ENCODE measurements around the gene XPC.
A peak's percentile ranks its signal among the peaks of the same experiment; 100 is the strongest.
"Not testable (repeated sequence)": the region's sequence is repeated elsewhere in the genome, so short reads cannot be mapped to it uniquely, and the experiment has no call there.

The XPC gene

DNA sequence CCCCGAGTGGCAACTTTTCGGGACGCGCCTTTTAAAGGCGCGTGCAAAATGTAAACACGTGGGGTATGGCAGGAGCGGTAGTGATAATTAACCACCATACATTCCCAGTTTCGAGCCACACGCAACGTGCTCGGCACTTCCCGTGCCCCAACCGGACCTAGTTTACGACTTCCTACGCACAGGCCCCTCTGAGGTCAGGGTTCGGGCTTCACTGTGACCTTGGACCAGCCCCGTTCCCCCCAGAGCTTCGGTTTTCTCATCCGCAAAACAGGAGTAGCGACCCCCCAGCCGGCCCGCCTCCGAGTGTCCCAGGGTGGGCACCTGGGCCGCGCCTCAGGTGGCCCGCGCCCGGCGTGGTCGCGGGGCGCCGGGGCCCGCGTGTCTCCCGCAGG is 54.2 kb downstream of the XPC start:
- TF ChIP-seq, protein P1, sequence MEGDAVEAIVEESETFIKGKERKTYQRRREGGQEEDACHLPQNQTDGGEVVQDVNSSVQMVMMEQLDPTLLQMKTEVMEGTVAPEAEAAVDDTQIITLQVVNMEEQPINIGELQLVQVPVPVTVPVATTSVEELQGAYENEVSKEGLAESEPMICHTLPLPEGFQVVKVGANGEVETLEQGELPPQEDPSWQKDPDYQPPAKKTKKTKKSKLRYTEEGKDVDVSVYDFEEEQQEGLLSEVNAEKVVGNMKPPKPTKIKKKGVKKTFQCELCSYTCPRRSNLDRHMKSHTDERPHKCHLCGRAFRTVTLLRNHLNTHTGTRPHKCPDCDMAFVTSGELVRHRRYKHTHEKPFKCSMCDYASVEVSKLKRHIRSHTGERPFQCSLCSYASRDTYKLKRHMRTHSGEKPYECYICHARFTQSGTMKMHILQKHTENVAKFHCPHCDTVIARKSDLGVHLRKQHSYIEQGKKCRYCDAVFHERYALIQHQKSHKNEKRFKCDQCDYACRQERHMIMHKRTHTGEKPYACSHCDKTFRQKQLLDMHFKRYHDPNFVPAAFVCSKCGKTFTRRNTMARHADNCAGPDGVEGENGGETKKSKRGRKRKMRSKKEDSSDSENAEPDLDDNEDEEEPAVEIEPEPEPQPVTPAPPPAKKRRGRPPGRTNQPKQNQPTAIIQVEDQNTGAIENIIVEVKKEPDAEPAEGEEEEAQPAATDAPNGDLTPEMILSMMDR (IDR thresholded peaks at IDR 0.05): no peak
- Histone ChIP-seq H3K4me1 (peaks cover 0 to 41% (median 31%) of the 10 kb centered on the region in 4 donors), H3K9me3 (no peaks in the 10 kb centered on the region), H3K36me3 (peaks cover 5 to 36% (median 14%) of the 10 kb centered on the region in 3 donors), H3K27ac (peak overlapping the region; percentile 93 to 94), H3K4me3 (peak overlapping the region; percentile 72 to 83), H3K27me3 (no peaks in the 10 kb centered on the region)
- intact Hi-C loops (cut with DNase I; ENCODE audit: low total_unique reads): loop anchor here (2.0 to 10.0 kb wide), 3 partner anchors 55 to 821 kb away; partner anchors contain the start of genes LSM3, NR2C2 and XPC
- peak; percentile 70 to 75 for DNase-seq

DNA sequence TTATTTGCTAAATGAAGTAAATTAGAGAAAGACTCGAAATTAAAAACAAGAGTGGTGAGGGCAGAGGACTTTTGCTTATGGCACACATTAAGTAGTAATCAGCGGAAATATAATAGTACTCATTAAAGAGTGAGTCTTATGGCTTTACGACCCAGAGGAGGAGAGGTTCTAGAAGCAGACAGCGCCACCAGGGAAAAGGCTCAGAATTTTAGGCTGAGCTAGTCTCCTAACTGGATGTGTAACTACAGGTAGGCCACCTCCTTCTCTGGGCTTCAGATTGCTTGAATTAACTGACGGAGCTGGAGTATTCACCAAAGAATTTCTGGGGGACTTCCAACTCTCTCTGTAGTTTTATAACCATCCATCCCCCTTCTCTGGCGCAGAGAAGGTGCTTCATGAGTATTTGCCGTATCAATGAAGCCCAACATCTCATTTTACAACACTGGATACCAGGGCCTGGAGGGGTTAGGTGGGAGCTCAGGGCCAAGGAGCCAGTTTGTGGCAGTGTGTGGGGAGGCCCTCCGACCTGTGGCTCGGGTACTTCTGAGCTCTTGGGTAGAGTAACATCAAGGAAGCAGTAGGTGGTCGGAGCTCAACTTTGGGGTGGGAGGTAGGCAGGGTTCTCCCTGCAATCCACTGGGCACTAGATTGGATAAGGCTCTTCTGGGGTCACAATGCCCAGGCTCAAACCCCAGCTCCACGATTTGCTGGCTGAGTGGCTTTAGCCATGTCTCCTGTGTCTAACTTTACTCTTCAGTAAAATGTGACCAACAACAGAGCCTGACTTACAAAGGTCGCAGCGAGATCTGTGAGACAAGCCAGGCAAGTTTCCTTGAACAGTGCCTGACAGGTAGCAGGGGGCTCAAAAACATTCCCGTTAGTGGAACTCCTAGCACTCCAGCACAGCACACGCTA is 54.8 kb downstream of the XPC start:
- TF ChIP-seq, protein P1 (IDR thresholded peaks at IDR 0.05): no peak
- H3K4me3 ChIP-seq: peak overlapping the region; percentile 72 to 83
- H3K27me3 ChIP-seq: no peaks in the 10 kb centered on the region
- intact Hi-C loops (cut with DNase I; ENCODE audit: low total_unique reads): loop anchor here (2.0 to 10.0 kb wide), 3 partner anchors 55 to 821 kb away; partner anchors contain the start of genes LSM3, NR2C2 and XPC
- H3K4me1 ChIP-seq: peaks cover 0 to 41% (median 31%) of the 10 kb centered on the region in 4 donors
- H3K27ac ChIP-seq: peak overlapping the region; percentile 93 to 94
- no peaks in the 10 kb centered on the region for H3K9me3 ChIP-seq
- H3K36me3 ChIP-seq: peaks cover 0 to 30% (median 9%) of the 10 kb centered on the region in 3 donors
- DNase-seq: no peak

DNA sequence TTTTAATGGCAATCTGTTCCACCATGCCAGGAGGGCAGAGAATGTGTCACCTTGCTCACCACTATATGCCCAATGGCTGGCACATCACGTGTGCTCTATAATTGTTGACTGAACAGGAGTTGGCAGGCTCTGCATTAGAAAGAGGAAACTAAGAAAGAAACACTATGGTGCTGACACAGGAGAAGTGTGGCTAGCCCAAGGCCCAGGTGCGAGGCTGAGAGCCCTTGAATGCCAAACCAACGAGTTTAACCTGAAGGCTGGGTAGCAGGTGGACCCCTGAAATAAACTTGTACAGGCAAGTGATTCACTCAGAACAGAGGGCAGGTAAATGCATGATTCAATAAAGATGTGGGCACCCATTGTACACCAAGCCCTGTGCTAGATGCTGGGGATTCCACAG is 56.1 kb downstream of the XPC start:
- no peak overlapping the region for H3K27ac ChIP-seq
- H3K36me3 ChIP-seq: peaks cover 0 to 21% (median 0%) of the 10 kb centered on the region in 3 donors
- intact Hi-C loops (cut with DNase I; ENCODE audit: low total_unique reads): loop anchor here (10.0 kb wide), 2 partner anchors 332 to 822 kb away; partner anchors contain the start of gene NR2C2
- DNase-seq: no peak
- no peaks in the 10 kb centered on the region for H3K9me3 ChIP-seq
- no peaks in the 10 kb centered on the region for H3K27me3 ChIP-seq
- TF ChIP-seq, protein P1 (IDR thresholded peaks at IDR 0.05): no peak
- no peak overlapping the region for H3K4me3 ChIP-seq
- H3K4me1 ChIP-seq: peaks cover 0 to 35% (median 24%) of the 10 kb centered on the region in 4 donors

DNA sequence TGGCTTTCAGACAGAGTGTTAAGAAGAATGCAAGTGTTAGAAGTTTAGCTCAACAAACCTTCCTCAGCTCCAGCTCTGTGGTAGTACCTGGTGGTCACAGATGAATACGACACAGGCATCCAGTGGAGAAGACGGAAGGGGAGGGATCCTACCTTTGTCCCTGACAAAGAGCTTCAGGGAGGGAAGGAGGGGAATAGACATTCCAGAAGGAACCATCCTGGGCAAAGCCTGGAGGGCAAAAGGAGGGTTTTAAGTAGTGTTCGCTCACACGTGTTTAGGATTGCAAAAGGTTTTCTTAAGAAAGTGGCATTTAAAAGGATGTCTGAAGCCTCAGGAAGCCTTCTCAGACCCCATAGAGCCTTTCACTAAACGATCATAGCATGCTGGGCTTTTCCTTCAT is 56.5 kb downstream of the XPC start:
- intact Hi-C loops (cut with DNase I; ENCODE audit: low total_unique reads): loop anchor here (10.0 kb wide), 2 partner anchors 333 to 823 kb away; partner anchors contain the start of gene NR2C2
- Histone ChIP-seq H3K27me3 (no peaks in the 10 kb centered on the region), H3K36me3 (peaks cover 0 to 21% (median 0%) of the 10 kb centered on the region in 3 donors), H3K9me3 (no peaks in the 10 kb centered on the region), H3K4me3 (no peak overlapping the region), H3K4me1 (peaks cover 0 to 31% (median 20%) of the 10 kb centered on the region in 4 donors), H3K27ac (no peak overlapping the region)
- TF ChIP-seq, protein P1 (IDR thresholded peaks at IDR 0.05): no peak
- DNase-seq: no peak

DNA sequence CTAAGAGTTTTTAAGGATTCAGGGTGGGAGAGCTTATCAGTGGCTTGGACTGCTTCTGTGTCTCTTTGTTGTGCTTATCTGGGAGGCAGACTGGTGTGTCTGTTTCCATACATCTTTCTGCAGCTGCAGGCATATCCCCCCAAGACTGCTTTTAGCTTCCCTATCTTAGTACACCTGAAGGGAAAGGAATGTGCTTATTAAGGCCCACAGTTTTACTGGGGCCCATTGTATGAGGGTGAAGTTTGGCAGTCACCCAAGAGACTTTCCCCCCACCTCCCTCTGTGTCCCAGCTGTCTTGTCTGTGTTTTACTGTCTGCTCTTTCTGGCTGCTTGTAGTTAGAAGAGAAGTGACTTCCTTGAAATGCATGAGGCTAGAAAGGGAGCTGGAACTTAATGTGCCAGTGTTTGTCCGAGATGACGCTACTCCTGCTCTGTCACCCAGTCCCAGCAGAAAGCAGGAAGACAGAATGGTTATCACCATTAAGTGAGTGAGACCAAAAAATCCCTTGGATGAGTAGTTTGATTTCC is 57.4 kb downstream of the XPC start:
- not testable (repeated sequence) for DNase-seq, H3K27me3 ChIP-seq, H3K27ac ChIP-seq, H3K4me3 ChIP-seq, H3K9me3 ChIP-seq
- H3K36me3 ChIP-seq: peaks cover 5 to 26% (median 7%) of the 10 kb centered on the region in 3 donors
- intact Hi-C loops (cut with DNase I; ENCODE audit: low total_unique reads): loop anchor here (10.0 kb wide), 2 partner anchors 334 to 824 kb away; partner anchors contain the start of gene NR2C2
- H3K4me1 ChIP-seq: peaks cover 0 to 22% (median 11%) of the 10 kb centered on the region in 4 donors
